Kidney tubule cell (primary cell): ENCODE data around the gene CDC25B.

Experiments
- DNase-seq: peaks from one replicate; pipeline ENCODE4 v3.0.0-alpha.2; 2018; ENCODE audit warnings: low spot score

CDC25B gene

GRCh38 chr20:3795511-3796468 lies at the start of gene CDC25B:
TSS of gene CDC25B (plus strand) at chr20:3796310. CDS start at chr20:3796532, 222 bp downstream.
- peak; percentile 92 for DNase-seq

- DNase-seq, result no peak
These were observed 48.6 kb upstream of the CDC25B start for GRCh38 chr20:3747471-3747870.

- DNase-seq, result no peak
These were observed 48.0 kb upstream of the CDC25B start for GRCh38 chr20:3748073-3748472.

- DNase-seq, result no peak
These were observed 46.9 kb upstream of the CDC25B start for GRCh38 chr20:3749087-3749688.

- peak; percentile 27 for DNase-seq
These were observed 46.2 kb upstream of the CDC25B start for GRCh38 chr20:3749689-3750531.

GRCh38 chr20:3751305-3751674 lies 44.8 kb upstream of the CDC25B start:
- no peak for DNase-seq

GRCh38 chr20:3751675-3752385 lies 44.3 kb upstream of the CDC25B start:
- peak; percentile 27 for DNase-seq

GRCh38 chr20:3752386-3752759 lies 43.7 kb upstream of the CDC25B start:
- DNase-seq, result no peak

GRCh38 chr20:3753098-3753497 lies 43.0 kb upstream of the CDC25B start:
- peak; percentile 59 for DNase-seq

- no peak for DNase-seq
These were observed 42.4 kb upstream of the CDC25B start for GRCh38 chr20:3753501-3754275.

GRCh38 chr20:3754276-3754630 lies 41.9 kb upstream of the CDC25B start:
- DNase-seq, result no peak

- no peak for DNase-seq
These were observed 40.8 kb upstream of the CDC25B start for GRCh38 chr20:3755269-3755668.

GRCh38 chr20:3755814-3756480 lies 40.2 kb upstream of the CDC25B start:
- DNase-seq, result no peak

GRCh38 chr20:3757268-3757667 lies 38.8 kb upstream of the CDC25B start:
- no peak for DNase-seq

GRCh38 chr20:3758566-3758965 lies 37.5 kb upstream of the CDC25B start:
- no peak for DNase-seq

- no peak for DNase-seq
These were observed 36.7 kb upstream of the CDC25B start for GRCh38 chr20:3759316-3759823.

GRCh38 chr20:3759884-3760283 lies 36.2 kb upstream of the CDC25B start:
- DNase-seq, result no peak

GRCh38 chr20:3760655-3761348 lies 35.3 kb upstream of the CDC25B start:
- DNase-seq, result peak; percentile 67

- no peak for DNase-seq
These were observed 32.2 kb upstream of the CDC25B start for GRCh38 chr20:3763671-3764601.
